ENCODE measurements around the gene EIF1AX. TPM values are rescaled to one million over a fixed set of nuclear protein-coding genes. Genes with fewer than 3 reads are reported as not detected.

Gene EIF1AX
- total RNA-seq, 1 experiment from 2014 or later, result 132 TPM

- H4K20me1 ChIP-seq (ENCODE audit: insufficient read depth), result no peaks in the 10 kb centered on the region
- H3K9me3 ChIP-seq (ENCODE audit: control insufficient read depth in 1 of 2, insufficient read depth in 1 of 2, low read depth in 1 of 2, low read length in 2 of 2), result no peaks in the 10 kb centered on the region
- TF ChIP-seq SP1 (IDR thresholded peaks at IDR 0.05; ENCODE audit: low read depth) (no peak), ZBTB33 (IDR thresholded peaks at IDR 0.05; ENCODE audit: extremely low read depth, insufficient replicate concordance, low read length) (no peak), EZH2phosphoT487 (IDR thresholded peaks at IDR 0.05; ENCODE audit: borderline replicate concordance) (no peak), YY1 (IDR thresholded peaks at IDR 0.05; ENCODE audit: extremely low read depth, insufficient replicate concordance, low read depth, low read length) (no peak), SIN3A (IDR thresholded peaks at IDR 0.05; ENCODE audit: low read depth) (no peak), FOSL1 (IDR thresholded peaks at IDR 0.05; ENCODE audit: low read depth) (no peak), MAX (IDR thresholded peaks at IDR 0.05) (no peak), CBX3 (IDR thresholded peaks at IDR 0.05; ENCODE audit: low read depth) (no peak), EZH2 (IDR thresholded peaks at IDR 0.05) (no peak), CEBPB (IDR thresholded peaks at IDR 0.05; ENCODE audit: low read depth) (no peak), SRF (IDR thresholded peaks at IDR 0.05; ENCODE audit: low read depth) (no peak)
- TF ChIP-seq, protein P1, sequence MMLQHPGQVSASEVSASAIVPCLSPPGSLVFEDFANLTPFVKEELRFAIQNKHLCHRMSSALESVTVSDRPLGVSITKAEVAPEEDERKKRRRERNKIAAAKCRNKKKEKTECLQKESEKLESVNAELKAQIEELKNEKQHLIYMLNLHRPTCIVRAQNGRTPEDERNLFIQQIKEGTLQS (IDR thresholded peaks at IDR 0.05), result no peak
- TF ChIP-seq, protein P2, sequence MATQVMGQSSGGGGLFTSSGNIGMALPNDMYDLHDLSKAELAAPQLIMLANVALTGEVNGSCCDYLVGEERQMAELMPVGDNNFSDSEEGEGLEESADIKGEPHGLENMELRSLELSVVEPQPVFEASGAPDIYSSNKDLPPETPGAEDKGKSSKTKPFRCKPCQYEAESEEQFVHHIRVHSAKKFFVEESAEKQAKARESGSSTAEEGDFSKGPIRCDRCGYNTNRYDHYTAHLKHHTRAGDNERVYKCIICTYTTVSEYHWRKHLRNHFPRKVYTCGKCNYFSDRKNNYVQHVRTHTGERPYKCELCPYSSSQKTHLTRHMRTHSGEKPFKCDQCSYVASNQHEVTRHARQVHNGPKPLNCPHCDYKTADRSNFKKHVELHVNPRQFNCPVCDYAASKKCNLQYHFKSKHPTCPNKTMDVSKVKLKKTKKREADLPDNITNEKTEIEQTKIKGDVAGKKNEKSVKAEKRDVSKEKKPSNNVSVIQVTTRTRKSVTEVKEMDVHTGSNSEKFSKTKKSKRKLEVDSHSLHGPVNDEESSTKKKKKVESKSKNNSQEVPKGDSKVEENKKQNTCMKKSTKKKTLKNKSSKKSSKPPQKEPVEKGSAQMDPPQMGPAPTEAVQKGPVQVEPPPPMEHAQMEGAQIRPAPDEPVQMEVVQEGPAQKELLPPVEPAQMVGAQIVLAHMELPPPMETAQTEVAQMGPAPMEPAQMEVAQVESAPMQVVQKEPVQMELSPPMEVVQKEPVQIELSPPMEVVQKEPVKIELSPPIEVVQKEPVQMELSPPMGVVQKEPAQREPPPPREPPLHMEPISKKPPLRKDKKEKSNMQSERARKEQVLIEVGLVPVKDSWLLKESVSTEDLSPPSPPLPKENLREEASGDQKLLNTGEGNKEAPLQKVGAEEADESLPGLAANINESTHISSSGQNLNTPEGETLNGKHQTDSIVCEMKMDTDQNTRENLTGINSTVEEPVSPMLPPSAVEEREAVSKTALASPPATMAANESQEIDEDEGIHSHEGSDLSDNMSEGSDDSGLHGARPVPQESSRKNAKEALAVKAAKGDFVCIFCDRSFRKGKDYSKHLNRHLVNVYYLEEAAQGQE (IDR thresholded peaks at IDR 0.05; ENCODE audit: low read depth), result no peak
- no peak within 1 kb of the TSS for H3K4me3 ChIP-seq (replicated peaks in 1 of 2; ENCODE audit: low read depth in 1 of 2, low read length in 2 of 2)
- ATAC-seq (no peak), DNase-seq (ENCODE audit: low read depth, low spot score) (no peak)
- ChIA-PET RAD21 (ENCODE audit: low non-redundant PET in 1 of 2, low total read pairs in 2 of 2, uncharacterized antibody in 2 of 2, unreplicated experiment in 2 of 2) (no interaction called here), POLR2A (no interaction called here), CTCF (no interaction called here)
- H3K36me3 ChIP-seq (ENCODE audit: control insufficient read depth in 1 of 2, insufficient read depth in 2 of 2, low read length in 2 of 2), result no peaks in the 10 kb centered on the region
- H3K79me2 ChIP-seq (ENCODE audit: insufficient read depth, low read length), result no peaks in the 10 kb centered on the region
- H3K9ac ChIP-seq (ENCODE audit: low read length), result no peak within 1 kb of the TSS
- H3K27ac ChIP-seq (ENCODE audit: low read depth, low read length), result no peak within 1 kb of the TSS
- H2AFZ ChIP-seq (ENCODE audit: low read depth, low read length, poor library complexity, severe bottlenecking), result no peak within 1 kb of the TSS
- H3K9me2 ChIP-seq (ENCODE audit: insufficient read depth), result no peaks in the 10 kb centered on the region
- H3K4me1 ChIP-seq (ENCODE audit: control insufficient read depth in 1 of 2, insufficient read depth in 2 of 2, low read length in 2 of 2), result peaks cover 0 to 8% of the 10 kb centered on the region in 2 experiments; a peak in 3 of 4 replicates
- no TSS peak for BruUV-seq (replicated peaks)
- intact Hi-C loops (cut with micrococcal nuclease), result no loop called here
- no peaks in the 10 kb centered on the region for H3K27me3 ChIP-seq (ENCODE audit: insufficient read depth, low read length)
- no peak within 1 kb of the TSS for H3K4me2 ChIP-seq (ENCODE audit: low read length)
Observed at GRCh38 chrX:20116577-20117240, 24.9 kb downstream of the EIF1AX start, which contains the start of gene MAP7D2. TSS of gene MAP7D2 (minus strand) at chrX:20116907. CDS start at chrX:20116879, 28 bp downstream.

All from HCT116 (cell line).